Embryonic facial prominence (tissue), 1 donor: ENCODE data around the gene LHFPL2.

ENCODE experiments used
- DNase-seq: peaks from one replicate; pipeline ENCODE4 v3.0.0-alpha.2; 2016; ENCODE audit errors: extremely low spot score

LHFPL2 gene

DNA sequence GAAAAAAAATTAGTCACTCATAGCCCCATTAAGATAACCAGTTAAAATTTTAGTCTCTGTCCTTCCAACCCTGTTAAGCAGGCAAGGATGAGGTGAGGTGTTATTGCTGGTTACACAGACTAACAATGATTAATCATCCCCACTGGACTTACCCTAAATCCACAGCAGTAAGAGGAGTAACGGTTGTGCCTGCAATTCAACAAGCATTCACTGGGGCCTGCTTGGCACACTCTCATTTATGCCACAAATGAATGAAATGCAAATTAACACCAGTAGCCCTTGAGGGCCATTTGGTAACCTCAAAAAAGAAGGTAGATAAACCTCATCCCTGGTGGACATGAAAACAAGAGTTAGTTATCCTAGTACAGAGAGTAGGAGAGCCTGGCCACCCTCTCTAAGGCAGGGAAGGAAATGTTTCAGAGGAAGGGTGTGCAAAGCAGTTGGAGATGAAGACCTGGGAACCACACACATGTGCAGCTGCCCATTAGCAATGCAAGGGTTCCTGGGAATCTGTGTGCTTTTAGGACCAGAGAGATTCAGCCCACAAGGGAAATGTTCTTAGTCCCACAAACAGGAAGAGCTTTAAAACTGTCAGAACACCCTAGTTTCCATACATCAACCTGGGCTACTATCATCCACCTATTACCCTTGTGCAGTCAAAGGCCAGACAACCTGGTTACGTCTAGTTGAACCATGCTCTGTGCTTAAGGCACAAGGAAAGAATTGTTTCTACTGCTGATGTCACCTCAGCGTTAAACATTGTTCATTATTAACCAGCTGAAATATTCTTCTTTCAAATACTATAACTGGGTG, 7.7 kb downstream of the LHFPL2 start:
- no peak for DNase-seq

DNA sequence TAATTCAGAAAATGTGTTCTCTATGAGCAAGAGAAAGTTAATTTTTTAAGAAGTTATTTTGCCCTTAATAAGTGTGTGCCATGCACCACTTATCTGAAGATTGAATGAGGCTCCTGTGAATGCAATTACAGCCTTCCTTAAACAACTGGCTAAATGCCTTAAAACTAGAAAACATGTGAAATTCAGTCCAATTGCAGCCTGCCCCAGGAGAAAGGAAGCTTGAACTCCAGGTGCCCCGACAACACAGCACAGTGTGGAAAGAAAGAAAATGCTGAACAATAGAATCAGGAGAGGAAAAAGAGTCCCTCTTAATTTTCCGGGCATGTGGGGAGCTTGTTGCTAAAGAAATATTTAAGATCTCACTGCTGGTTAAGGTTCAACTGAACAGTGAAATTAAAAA, 8.8 kb downstream of the LHFPL2 start:
- DNase-seq = no peak

GRCh38 chr5:78638973-78639669, 9.5 kb downstream of the LHFPL2 start:
- DNase-seq = no peak

DNA sequence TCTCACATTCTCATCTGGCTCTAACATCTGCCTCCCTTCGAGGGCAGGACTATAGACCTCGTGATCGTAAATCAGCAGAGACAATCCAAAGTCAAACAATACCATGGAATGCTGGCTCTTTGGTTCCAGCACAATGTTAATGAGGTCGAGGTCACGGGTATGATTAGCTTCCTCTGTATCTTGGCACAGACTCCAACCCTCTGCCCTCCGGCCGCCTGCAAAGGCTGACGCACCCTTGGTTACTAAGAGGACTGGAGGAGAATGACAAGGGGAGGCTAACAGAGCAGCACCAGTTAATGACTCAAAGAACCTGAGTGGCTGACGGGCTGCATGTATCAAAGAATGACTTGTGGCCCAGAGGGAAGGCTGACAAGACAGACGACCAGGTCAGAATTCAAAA, 10.1 kb downstream of the LHFPL2 start:
- no peak for DNase-seq

- DNase-seq = no peak
Measured at GRCh38 chr5:78637468-78637867, 11.1 kb downstream of the LHFPL2 start.

GRCh38 chr5:78636682-78637081, 11.9 kb downstream of the LHFPL2 start:
- DNase-seq = no peak

GRCh38 chr5:78634634-78635033, 13.9 kb downstream of the LHFPL2 start:
- DNase-seq = no peak

- DNase-seq = no peak
Measured at GRCh38 chr5:78634229-78634628, 14.3 kb downstream of the LHFPL2 start.

GRCh38 chr5:78633700-78634099, 14.9 kb downstream of the LHFPL2 start:
- DNase-seq = no peak

DNA sequence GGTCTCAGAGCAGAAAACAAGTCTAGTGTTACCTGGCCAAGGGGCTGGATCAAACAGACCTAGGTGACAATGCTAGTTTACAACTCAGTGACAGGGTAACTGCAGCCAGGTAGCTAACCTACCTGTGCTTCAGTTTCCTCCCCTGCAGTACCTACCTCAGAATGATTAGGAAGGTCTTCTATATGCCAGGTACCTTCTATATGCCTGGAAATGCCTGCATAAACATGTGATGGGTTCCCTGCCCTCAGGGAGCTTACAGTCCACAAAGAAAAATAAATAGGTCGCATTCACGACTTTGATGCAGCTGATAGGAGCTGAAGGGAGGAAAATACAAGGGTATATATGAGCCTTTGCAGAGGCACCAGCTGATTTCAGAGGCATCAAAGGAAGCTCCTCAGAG, 16.1 kb downstream of the LHFPL2 start:
- no peak for DNase-seq

DNA sequence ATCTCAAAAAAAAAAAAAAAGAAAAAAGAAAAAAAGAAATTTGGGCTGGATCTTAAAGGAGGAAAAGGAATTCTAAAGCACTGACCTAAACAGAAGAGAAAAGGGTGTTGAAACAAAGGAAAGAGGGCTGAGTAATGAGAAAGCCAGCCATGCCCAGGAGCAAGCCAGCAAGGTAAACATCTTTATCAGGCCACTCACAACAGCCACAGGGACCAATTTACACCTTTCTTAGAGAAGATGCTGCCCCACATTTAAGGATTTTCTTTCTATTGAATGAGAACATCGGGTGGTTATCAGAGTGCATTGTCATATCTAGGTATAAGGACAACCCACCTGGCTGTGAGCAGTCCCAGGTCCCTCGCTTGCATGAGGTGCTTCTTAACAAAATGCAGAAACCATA, 16.6 kb downstream of the LHFPL2 start:
- DNase-seq = no peak

DNA sequence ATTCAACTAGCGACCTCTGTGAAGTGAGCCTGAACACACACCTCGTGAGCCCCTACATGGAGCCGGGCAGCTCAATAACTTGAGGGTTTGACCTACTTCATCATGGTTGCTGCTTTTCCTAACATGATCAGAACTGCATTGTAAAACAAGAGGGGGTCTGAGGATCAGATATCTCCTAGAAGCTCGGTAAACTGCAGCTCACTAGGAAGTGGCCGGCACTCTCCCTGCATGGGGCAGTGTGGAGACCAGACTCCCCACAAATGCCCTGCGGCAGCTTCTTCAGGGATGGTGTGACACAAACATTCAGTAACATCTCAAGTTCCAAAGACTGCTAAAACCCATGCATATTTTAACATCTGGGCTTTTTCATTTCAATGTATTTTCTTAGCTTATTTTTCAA, 18.5 kb downstream of the LHFPL2 start:
- no peak for DNase-seq

- DNase-seq = no peak
Measured at GRCh38 chr5:78629624-78630023, 18.9 kb downstream of the LHFPL2 start.

- no peak for DNase-seq
Measured at GRCh38 chr5:78628270-78628992, 20.1 kb downstream of the LHFPL2 start.

DNA sequence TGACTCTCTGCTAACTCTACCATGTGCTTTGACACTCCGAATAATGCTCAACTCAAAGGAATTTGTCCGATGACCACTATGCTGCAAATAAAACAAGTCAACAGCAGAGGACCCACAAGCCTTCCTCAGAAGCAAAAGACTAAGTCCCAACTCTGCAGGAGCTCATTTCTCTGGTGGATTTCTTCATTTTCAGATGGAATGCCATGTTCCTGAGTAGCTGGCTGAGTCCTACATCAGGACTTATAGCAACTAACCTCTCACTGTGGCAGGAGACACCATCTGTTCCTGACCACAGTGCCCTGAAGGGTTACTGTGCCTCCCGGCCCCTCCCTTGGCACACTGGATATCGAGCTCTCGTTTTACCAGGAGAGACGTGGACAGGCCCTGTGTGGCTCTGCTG, 20.8 kb downstream of the LHFPL2 start:
- DNase-seq = no peak

- DNase-seq = no peak
Measured at GRCh38 chr5:78627175-78627574, 21.4 kb downstream of the LHFPL2 start.

DNA sequence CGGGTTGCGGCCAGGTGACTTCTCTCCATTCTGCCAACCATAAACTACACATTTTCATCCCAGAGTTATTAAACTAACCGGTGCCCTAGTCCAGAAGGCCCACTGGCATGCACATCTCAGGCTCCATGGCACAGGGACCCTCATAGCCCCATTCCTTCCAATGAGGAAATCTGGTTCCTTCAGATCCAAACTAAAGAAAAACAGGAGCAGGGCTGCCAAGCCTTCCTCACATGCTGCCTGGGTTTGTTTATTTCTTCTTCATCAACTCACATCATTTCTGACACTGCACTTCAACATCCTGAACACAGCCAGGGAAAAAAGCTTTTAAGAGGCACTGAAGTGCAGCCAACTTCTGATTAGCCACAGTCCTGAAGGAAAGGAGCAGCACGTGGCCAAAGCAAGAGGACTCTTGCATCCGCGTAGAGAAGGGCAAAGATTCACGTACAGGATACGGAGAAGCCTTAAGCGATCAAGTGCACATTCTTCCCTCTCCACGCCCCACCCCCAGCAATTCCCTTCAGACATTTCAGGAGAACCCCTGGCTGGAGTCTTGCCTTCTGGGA, 22.5 kb downstream of the LHFPL2 start:
- DNase-seq = peak; percentile 42

DNA sequence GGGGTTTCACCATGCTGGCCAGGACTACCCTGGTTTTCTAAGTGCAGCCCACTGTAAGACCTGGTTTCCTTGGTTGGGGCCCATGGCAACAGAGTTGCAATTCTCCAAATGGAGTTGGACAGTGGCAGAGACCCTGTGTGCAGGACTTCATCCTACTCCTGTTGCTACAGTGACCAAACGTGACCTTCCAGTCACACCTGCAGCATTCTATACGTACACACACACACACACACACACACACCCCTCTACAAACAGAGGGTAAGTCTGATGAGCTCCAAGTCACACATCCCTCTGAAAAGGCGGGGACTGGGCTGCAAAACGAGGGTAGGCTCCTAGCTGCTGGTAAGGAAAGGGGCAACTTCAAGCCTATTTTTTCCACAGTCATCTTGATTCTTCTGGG, 23.6 kb downstream of the LHFPL2 start:
- no peak for DNase-seq

GRCh38 chr5:78624011-78624541, 24.5 kb downstream of the LHFPL2 start:
- DNase-seq = no peak

DNA sequence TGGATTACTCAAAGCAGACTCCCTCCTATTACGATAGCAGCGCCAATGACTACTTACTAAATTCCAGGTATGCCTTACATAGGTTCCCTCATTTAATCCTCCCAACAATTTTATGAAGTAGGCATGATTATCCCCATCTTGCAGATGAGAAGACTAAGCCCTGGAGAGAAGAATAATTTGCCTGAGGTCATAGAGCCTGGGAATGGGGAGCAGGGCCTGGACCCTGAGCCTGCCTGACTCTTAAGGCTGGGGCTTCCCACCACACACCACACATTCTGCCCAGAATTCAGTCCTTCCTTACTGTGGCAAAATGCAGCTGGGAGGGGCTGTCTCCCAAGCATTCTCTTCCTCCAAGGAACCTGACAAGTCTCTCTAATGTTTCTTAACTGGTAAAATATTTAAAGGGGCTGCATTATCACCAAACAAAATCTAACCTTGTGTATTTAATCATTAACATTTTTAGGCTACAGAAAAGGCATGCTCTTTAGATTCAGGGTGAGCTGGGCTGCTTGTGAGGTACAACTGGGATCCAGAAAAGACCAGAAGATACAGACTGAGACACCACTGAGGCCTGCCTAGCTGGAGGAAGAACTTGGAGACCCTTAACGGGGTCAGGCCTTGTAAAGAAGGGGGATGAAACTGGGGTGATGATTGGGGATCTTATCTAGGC, 26.1 kb downstream of the LHFPL2 start:
- DNase-seq = no peak

DNA sequence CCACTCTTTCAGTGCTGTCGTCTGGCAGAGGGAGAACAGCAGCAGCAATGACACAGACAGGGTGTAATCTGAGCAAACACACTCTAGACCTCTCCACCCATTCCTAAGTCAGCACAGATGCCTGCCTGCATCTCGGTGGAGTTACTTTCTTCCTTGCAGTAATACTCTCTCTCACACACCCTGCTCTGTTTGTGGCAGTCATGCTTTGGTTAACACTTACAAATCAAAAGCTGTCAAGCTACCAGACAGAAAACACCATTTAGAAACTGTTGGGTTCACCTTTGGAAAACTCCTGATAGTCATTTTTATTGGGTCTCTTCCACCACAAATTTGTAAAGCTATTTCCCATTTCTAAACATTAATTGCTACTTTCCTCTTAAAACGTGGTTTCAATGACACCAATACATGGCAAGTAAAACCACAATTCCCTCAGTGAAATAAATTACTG, 27.3 kb downstream of the LHFPL2 start:
- DNase-seq = no peak
